AG04449 (cell line): ENCODE data around the gene MBD2.
"Not testable (repeated sequence)": the region's sequence is repeated elsewhere in the genome, so short reads cannot be mapped to it uniquely, and the experiment has no call there.

Experiments used
- CTCF ChIA-PET: fragments of 350-600 bp; formaldehyde crosslinking; extraction: SDS; loops from one replicate; lab custom pipeline; 2021; ENCODE audit warnings: antibody characterized with exemption; lab: Yijun Ruan, JAX
- POLR2A ChIA-PET: fragments of 400-600, 350-600 bp; formaldehyde crosslinking; extraction: SDS; loops from one replicate; lab custom pipeline; 2020; ENCODE audit warnings: antibody characterized with exemption, inconsistent platforms; lab: Yijun Ruan, JAX
- DNase-seq: peaks from one replicate; pipeline ENCODE4 v3.0.0-alpha.2; 2010; ENCODE audit warnings: low read depth, low spot score
- H3K4me3 ChIP-seq: 2 replicates; pipeline ENCODE4 v1.5.1; 2011; ENCODE audit warnings: low read depth, mild to moderate bottlenecking, control low read depth, low read length
- TF ChIP-seq, protein P1 (sequence below): IDR thresholded peaks from one replicate; pipeline ENCODE4 v1.5.1; 2011; ENCODE audit warnings: mild to moderate bottlenecking, moderate library complexity, low read length, control low read depth, inconsistent platforms; ENCODE audit not compliant: insufficient read depth; ENCODE audit errors: missing control alignments

The MBD2 gene

GRCh38 chr18:54261894-54262293 lies 37.4 kb upstream of the MBD2 start:
- TF ChIP-seq, protein P1, sequence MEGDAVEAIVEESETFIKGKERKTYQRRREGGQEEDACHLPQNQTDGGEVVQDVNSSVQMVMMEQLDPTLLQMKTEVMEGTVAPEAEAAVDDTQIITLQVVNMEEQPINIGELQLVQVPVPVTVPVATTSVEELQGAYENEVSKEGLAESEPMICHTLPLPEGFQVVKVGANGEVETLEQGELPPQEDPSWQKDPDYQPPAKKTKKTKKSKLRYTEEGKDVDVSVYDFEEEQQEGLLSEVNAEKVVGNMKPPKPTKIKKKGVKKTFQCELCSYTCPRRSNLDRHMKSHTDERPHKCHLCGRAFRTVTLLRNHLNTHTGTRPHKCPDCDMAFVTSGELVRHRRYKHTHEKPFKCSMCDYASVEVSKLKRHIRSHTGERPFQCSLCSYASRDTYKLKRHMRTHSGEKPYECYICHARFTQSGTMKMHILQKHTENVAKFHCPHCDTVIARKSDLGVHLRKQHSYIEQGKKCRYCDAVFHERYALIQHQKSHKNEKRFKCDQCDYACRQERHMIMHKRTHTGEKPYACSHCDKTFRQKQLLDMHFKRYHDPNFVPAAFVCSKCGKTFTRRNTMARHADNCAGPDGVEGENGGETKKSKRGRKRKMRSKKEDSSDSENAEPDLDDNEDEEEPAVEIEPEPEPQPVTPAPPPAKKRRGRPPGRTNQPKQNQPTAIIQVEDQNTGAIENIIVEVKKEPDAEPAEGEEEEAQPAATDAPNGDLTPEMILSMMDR: no peak
- DNase-seq: no peak
- ChIA-PET CTCF (no interaction called here), POLR2A (no interaction called here)
- H3K4me3 ChIP-seq: no peak overlapping the region

DNA sequence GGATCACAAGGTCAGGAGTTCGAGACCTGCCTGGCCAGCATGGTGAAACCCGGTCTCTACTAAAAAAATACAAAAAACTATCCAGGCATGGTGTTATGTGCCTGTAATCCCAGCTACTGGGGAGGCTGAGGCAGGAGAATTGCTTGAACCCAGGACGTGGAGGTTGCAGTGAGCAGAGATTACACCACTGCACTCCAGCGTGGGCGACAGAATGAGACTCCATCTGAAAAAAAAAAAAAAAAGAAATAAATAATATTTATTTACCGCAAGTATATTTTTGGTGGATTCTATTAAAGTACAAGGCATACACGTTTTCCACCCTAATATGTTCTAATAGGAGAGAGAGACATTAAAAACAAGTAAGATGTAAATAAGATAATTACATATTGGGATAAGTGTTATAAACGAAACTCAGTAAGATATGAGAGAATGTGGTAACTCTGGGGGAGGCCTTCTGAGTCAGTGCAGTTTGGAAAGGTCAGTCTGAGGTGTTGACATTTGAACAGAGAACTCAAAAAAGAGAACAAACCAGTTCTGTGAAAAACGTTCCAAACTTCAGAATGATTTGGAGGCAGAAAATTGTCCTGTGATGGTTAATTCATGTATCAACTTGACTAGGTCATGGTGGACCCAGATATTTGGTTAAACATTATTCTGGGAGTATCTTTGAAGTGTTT lies 36.1 kb upstream of the MBD2 start:
- POLR2A ChIA-PET: no interaction called here

GRCh38 chr18:54257818-54258217 lies 33.3 kb upstream of the MBD2 start:
- POLR2A ChIA-PET: interaction anchor here (0.6 kb wide), 1 partner anchor 17 kb away, joined by 4 read pairs; no protein-coding TSS in a partner anchor
- not testable (repeated sequence) for H3K4me3 ChIP-seq, DNase-seq
- CTCF ChIA-PET: interaction anchor here (1.0 kb wide), 1 partner anchor 12 kb away, joined by 3 read pairs; no protein-coding TSS in a partner anchor

More for the DNA sequence above, 36.1 kb upstream of the MBD2 start:
- CTCF ChIA-PET: no interaction called here
- no peak for DNase-seq
- TF ChIP-seq, protein P1: no peak
- no peak overlapping the region for H3K4me3 ChIP-seq

GRCh38 chr18:54257015-54257414 lies 32.5 kb upstream of the MBD2 start:
- TF ChIP-seq, protein P1: no peak
- DNase-seq: no peak
- ChIA-PET CTCF (interaction anchor here (1.0 kb wide), 1 partner anchor 13 kb away, joined by 3 read pairs; no protein-coding TSS in a partner anchor), POLR2A (interaction anchor here (0.6 kb wide), 1 partner anchor 16 kb away, joined by 4 read pairs; no protein-coding TSS in a partner anchor)
- H3K4me3 ChIP-seq: no peak overlapping the region

DNA sequence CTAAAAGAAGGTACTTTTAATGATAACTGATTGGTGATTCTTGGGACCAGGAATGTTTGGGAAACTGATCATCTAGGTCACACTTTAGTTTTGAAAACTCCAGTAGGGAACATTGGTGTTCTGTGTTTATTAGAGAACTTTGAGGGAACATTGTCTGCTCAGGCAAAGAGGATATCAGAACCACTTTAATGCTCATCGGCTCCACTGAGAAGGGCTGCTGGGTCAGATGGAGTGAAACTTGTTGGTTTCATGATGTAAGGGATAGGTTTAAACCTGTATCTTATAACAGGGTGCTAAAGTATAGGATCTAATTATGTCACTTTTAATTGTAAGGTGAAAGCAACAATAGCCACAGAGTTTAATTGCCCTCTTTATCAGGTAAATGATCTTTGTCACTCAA lies 30.7 kb upstream of the MBD2 start:
- no peak overlapping the region for H3K4me3 ChIP-seq
- TF ChIP-seq, protein P1: no peak
- ChIA-PET POLR2A (no interaction called here), CTCF (no interaction called here)
- DNase-seq: no peak

GRCh38 chr18:54254265-54254758 lies 29.8 kb upstream of the MBD2 start:
- no peak overlapping the region for H3K4me3 ChIP-seq
- ChIA-PET CTCF (no interaction called here), POLR2A (no interaction called here)
- TF ChIP-seq, protein P1: no peak
- no peak for DNase-seq
